GM12891 (cell line): ENCODE data around the gene DHRS11. TPM values are rescaled to one million over a fixed set of nuclear protein-coding genes. Genes with fewer than 3 reads are reported as not detected.
A peak's percentile ranks its signal among the peaks of the same experiment; 100 is the strongest.

Experiments
- DNase-seq: peaks from one replicate; pipeline ENCODE4 v3.0.0; 2011; ENCODE audit warnings: low spot score; ENCODE audit not compliant: insufficient read length
- FAIRE-seq: peaks from 2 replicates; lab custom pipeline; 2011; peaks lifted over from hg19 to GRCh38; lab: Jason Lieb, UNC
- PAX5 ChIP-seq: IDR thresholded peaks from 2 replicates; pipeline ENCODE4 v1.6.1; 2011; ENCODE audit warnings: low read length, moderate library complexity, mild to moderate bottlenecking; ENCODE audit not compliant: insufficient read depth, severe bottlenecking
- POLR2A ChIP-seq: IDR thresholded peaks from 2 replicates; pipeline ENCODE4 v1.6.1; 2011; ENCODE audit warnings: low read depth, low read length, control low read depth
- POLR2AphosphoS5 ChIP-seq: IDR thresholded peaks from 2 replicates; pipeline ENCODE4 v1.6.1; 2011; ENCODE audit warnings: low read depth, low read length, control low read depth
- POU2F2 ChIP-seq: IDR thresholded peaks from 2 replicates; pipeline ENCODE4 v1.6.1; 2011; ENCODE audit warnings: low read depth, mild to moderate bottlenecking, control low read depth, low read length, moderate library complexity
- SPI1 ChIP-seq: IDR thresholded peaks from 2 replicates; pipeline ENCODE4 v1.6.1; 2011; ENCODE audit warnings: low read depth, low read length, control low read depth
- TAF1 ChIP-seq: IDR thresholded peaks from 2 replicates; pipeline ENCODE4 v1.6.1; 2011; ENCODE audit warnings: low read depth, low read length, control low read depth
- polyA plus RNA-seq: library from polyadenylated mRNA; unstranded; fragments of >200 nt; gene quantifications from one replicate; pipeline ENCODE4 v1.2.1, GENCODE V29; 2012; ENCODE audit warnings: low read depth, missing spikeins, inconsistent platforms; ENCODE audit not compliant: missing spikeins

The DHRS11 gene, protein sequence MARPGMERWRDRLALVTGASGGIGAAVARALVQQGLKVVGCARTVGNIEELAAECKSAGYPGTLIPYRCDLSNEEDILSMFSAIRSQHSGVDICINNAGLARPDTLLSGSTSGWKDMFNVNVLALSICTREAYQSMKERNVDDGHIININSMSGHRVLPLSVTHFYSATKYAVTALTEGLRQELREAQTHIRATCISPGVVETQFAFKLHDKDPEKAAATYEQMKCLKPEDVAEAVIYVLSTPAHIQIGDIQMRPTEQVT
- polyA plus RNA-seq: 8.9 TPM

DNA sequence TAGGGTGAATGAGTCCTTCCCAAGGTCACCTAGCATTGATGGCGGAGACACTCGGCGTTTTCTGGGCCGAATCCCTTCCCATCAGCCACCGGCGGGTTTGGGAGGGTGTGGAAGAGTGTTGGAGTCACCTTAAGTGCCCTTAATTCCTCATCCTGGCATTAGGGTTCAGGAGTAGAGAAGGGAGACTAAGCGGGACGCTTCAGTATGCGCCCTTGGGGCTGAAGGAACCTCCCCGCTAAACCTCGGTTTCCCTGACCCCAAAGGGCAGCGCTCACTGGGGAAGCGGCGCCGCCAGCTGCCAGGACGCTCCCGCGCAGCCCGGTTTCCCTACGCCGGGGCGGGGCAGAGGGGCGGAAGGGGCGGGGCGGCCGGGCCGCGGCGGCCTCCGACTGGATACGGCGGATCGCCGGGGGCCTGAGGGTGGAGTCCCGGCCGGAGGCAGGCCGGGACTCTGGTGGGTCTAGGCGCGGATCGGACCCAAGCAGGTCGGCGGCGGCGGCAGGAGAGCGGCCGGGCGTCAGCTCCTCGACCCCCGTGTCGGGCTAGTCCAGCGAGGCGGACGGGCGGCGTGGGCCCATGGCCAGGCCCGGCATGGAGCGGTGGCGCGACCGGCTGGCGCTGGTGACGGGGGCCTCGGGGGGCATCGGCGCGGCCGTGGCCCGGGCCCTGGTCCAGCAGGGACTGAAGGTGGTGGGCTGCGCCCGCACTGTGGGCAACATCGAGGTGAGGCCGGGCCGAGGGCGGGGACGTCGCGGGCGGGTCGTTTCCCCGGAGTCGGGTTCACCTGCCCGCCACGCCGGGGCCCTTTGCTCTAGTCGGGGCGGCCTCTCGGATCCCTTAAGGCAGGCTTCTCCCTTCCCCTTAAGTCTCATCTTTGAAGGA, at the start of gene DHRS11:
Gene DHRS11 (plus strand): TSS at position 446 of the 882 bp plus-strand sequence. CDS start 131 bp downstream, at position 577.
- peak; percentile 96 for DNase-seq
- TF ChIP-seq PAX5 (no peak), POU2F2 (no peak; the same call in 1 of the 2 replicates), POLR2A (peak; percentile 60; the same call in 1 of the 2 replicates), TAF1 (no peak), POLR2AphosphoS5 (no peak; the same call in none of the 2 replicates)

DNA sequence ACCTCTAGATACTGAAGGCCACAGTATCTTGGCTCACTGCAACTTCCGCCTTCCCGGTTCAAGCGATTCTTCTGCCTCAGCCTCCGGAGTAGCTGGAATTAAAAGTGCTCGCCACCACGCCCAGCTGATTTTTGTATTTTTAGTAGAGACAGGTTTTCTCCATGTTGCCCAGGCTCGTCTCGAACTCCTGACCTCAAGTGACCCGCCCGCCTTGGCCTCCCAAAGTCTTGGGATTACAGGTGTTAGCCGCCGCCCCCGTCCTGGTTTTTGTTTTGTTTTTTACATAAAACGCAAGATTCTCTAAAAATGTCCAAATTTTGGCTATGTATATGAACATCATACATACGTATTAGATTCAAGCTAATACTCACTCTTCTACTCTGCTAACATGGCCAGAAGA, 48.9 kb upstream of the DHRS11 start:
- TF ChIP-seq PAX5 (no peak), POLR2AphosphoS5 (no peak), POLR2A (no peak), SPI1 (no peak), TAF1 (no peak), POU2F2 (no peak)
- no peak for FAIRE-seq
- DNase-seq: no peak

More for the DNA sequence above, at the start of gene DHRS11:
- FAIRE-seq: no peak

GRCh38 chr17:36544044-36544306, 47.7 kb upstream of the DHRS11 start:
- DNase-seq: peak; percentile 27
- TF ChIP-seq POU2F2 (no peak), POLR2AphosphoS5 (no peak), TAF1 (no peak), PAX5 (no peak), SPI1 (no peak), POLR2A (no peak)
- no peak for FAIRE-seq

- FAIRE-seq (no peak), DNase-seq (peak; percentile 79)
- peak; percentile 26; the same call in 1 of the 2 replicates for TF ChIP-seq POLR2A
- peak; percentile 58; the same call in 1 of the 2 replicates for TF ChIP-seq TAF1
- TF ChIP-seq SPI1: no peak
These were observed 47.2 kb upstream of the DHRS11 start, which contains the start of gene GGNBP2 for GRCh38 chr17:36544307-36545076. TSS of gene GGNBP2 (plus strand) at chr17:36544919. CDS start at chr17:36545725, 806 bp downstream.

GRCh38 chr17:36545077-36545464, 46.6 kb upstream of the DHRS11 start:
- no peak for DNase-seq
- no peak for FAIRE-seq
- TF ChIP-seq POU2F2 (0 out of 2 replicates have a peak, but pooled peaks have one; percentile 40), SPI1 (no peak), POLR2AphosphoS5 (peak; percentile 89), PAX5 (no peak), POLR2A (peak; percentile 90), TAF1 (no peak; the same call in 1 of the 2 replicates)

DNA sequence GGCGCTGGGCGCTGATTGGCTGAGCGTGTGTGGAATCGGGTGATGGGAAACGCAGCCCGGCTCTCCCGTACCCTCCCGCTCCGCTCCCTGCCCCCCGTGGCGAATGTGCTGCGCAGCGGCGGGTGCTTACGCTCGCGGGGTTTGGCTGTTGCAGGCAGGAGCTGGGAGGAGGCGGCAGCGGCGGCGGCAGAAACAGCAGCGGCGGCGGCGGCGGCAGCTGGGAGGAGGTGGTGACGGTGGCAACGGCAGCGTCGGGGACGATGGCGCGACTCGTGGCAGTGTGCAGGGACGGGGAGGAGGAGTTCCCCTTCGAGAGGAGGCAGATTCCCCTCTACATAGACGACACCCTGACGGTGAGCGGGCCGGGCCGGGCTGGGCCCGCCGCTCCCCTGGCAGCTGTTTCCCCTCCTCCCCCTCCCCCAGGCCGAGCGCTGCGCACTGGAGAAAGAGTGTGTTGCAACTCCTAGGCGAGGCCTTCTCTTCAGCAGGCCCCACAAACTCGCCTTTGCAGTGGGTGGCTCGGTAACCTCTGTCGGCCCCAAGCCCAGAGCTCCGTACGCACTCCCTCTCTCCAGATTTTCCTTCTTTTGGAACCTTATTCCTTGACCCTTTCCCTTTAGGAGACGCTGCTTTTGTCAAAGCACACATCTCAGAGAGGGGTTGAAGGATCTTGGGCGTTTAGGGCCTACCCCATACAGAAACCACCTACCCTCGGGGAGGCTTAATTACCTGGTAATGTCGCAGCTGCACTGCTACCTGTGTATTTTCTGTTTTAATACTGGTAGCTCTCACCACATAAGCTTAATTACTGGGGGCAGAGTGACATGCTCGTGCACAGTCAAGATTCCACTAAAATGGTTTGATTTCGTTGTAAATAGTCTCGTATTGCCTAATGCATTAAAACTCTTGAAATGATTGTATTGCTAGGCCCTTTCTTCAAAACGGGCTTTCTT, 45.9 kb upstream of the DHRS11 start:
- no peak for FAIRE-seq
- DNase-seq: peak; percentile 89
- TF ChIP-seq PAX5 (peak; percentile 94), SPI1 (no peak), POLR2AphosphoS5 (no peak; the same call in 1 of the 2 replicates), POU2F2 (peak; percentile 85), TAF1 (peak; percentile 79), POLR2A (0 out of 2 replicates have a peak, but pooled peaks have one; percentile 7)

DNA sequence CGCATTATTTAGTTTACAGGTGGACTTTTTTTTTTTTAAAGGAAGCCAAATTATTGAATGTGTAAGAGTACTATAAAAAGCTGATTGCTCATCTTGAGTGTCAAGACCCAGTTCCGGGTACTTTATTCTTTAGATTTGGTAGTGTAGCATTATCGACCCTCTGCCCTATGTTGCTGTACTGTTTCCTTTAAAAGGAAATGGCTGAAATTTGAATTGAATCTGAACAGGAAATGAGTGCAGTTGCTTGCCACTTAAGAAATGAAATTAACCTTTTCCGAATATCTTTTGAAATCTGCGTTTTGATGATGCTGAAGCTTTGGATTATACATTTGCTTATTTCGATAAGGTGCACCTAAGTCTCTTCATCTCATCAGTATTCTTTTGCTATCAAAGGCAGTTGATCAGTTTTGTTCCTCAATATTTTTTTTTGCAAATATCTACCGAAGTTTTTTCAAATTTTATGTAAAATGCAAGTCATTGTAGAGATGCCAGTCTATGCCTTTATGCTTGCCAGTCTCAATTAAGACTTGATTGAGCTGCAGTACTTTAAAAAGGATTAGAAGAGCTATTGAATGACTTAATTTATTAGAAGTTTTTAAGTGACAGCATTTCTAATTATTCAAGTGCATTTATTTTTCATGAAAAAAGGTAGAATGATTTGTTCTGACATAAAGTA, 45.1 kb upstream of the DHRS11 start:
- no peak for DNase-seq
- no peak for TF ChIP-seq SPI1
- TF ChIP-seq POU2F2: no peak
- TF ChIP-seq POLR2A: no peak
- TF ChIP-seq POLR2AphosphoS5: no peak
- no peak for TF ChIP-seq TAF1
- FAIRE-seq: no peak

- FAIRE-seq: no peak
- TF ChIP-seq TAF1: no peak
- no peak for TF ChIP-seq PAX5
- no peak for TF ChIP-seq POU2F2
- no peak for TF ChIP-seq POLR2A
- TF ChIP-seq SPI1: no peak
- TF ChIP-seq POLR2AphosphoS5: no peak
- no peak for DNase-seq
These were observed 43.9 kb upstream of the DHRS11 start for GRCh38 chr17:36547776-36548175.
